Left lobe of liver (tissue), 2 donors: Measurements from ENCODE around the gene PDE1A. TPM values are rescaled to one million over a fixed set of nuclear protein-coding genes. Genes with fewer than 3 reads are reported as not detected.

ENCODE experiments used
- ATAC-seq: fragments of 200-7000 bp; cut with Tn5 transposase; one replicate; pipeline ENCODE4 v1.9.1; 2020; ENCODE audit warnings: mild to moderate bottlenecking, moderate library complexity
- DNase-seq: peaks from one replicate; pipeline ENCODE4 v3.0.0-alpha.2; 2020; ENCODE audit warnings: low spot score
- total RNA-seq: library from RNA; stranded (reverse); gene quantifications from one replicate; pipeline ENCODE4 v1.2.1, GENCODE V29; 2021
- donor health status: DM: no; HTN: no; CAD: no; lungs with moderate emphysema.
- donor health status: DM: no; HTN: yes; CAD: no.

Gene PDE1A
- total RNA-seq, 1 donor from 2014 or later = 1.1 TPM

- DNase-seq (no peak), ATAC-seq (no peak)
Observed at GRCh38 chr2:182220335-182220734, 206.5 kb downstream of the PDE1A start.

- no peak for ATAC-seq
- no peak for DNase-seq
Observed at GRCh38 chr2:182210669-182211068, 216.2 kb downstream of the PDE1A start.

- ATAC-seq (no peak), DNase-seq (no peak)
Observed at GRCh38 chr2:182208421-182208820, 218.4 kb downstream of the PDE1A start.

- DNase-seq (no peak), ATAC-seq (no peak)
Observed at GRCh38 chr2:182207049-182207746, 219.6 kb downstream of the PDE1A start.

DNA sequence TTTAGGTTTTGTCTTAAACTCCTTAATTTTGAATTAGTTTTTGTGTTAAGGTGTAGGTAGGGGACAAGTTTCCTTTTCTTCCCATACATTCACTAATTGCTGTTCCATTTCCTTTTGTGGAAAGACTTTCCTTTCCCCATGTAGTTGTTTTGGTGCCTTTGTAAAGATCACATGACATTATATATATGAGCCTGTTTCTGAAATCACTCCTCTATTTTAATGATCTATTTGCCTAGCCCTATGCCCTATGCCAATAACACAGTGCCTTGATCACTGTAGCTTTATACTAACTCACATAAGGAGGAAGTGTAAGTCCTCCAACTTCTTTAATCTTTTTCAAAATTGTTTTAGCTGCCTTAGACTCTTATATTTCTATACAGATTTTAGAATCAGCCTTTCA lies 229.3 kb downstream of the PDE1A start:
- ATAC-seq (no peak), DNase-seq (no peak)

GRCh38 chr2:182193291-182193690 lies 233.5 kb downstream of the PDE1A start:
- DNase-seq (no peak), ATAC-seq (no peak)

GRCh38 chr2:182191061-182191460 lies 235.8 kb downstream of the PDE1A start:
- no peak for ATAC-seq
- no peak for DNase-seq

- ATAC-seq = no peak
- DNase-seq = no peak
Observed at GRCh38 chr2:182187130-182187529, 239.7 kb downstream of the PDE1A start.

GRCh38 chr2:182186132-182186735 lies 240.6 kb downstream of the PDE1A start:
- ATAC-seq = peak; percentile 76

DNA sequence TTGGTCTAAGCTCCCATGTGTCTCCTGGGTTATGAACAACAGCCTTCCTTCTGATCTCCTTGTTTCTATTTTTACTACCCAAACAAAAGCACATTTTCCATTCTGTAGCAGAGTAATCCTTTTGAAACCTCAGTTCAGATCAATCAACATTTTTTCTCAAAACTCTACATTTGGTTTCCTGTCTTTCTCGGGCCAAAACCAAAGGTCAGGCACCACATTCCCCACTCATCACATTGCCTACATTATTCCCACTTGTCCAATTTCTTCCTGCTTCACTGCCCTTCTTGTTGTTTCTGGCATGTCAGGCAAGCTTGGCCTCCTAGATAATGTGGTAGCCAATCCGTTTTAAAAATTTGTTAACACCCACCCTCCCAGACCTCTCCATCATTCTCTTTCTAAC lies 244.4 kb downstream of the PDE1A start:
- ATAC-seq (no peak), DNase-seq (no peak)

More at GRCh38 chr2:182186132-182186735, 240.6 kb downstream of the PDE1A start:
- no peak for DNase-seq

DNA sequence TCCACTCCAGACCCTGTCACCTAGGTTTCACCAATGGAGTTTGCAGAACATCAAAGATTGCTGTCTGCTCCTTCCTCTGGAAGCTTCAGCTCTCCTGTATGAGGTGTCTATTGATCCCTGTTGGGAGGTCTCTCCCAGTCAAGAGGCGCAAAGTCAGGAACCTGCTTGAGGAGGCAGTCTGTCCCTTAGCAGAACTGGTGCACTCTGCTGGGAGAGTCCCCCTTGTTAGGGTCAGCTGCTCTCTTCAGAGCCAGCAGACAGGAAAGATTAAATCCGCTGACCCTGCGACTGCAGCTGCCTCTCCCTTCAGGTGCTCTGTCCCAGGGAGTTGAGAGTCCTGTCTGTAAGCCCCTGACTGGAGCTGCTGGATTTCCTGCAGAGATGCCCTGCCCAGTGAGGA lies 245.5 kb downstream of the PDE1A start:
- no peak for ATAC-seq

DNA sequence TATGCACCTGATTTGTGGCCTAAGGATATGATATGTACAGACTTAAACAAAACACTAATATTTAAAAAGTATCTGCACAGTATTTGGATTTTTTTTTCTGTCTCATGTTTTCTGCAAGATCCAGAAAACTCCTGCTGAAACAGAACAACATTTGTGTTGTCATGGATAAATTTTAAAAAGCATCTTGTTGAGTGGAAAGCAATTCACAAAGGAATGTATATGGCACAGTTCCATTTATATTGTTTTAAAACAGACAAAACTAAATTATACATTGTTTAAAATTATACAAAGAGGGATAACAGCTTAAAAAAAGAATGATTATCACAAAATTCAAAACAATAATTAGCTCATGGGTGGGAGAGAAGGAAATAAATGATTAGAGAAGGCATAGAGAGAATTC lies 247.7 kb downstream of the PDE1A start:
- no peak for ATAC-seq
- no peak for DNase-seq

More for the DNA sequence above, 245.5 kb downstream of the PDE1A start:
- DNase-seq = no peak

GRCh38 chr2:182173944-182174622 lies 252.8 kb downstream of the PDE1A start:
- ATAC-seq (no peak), DNase-seq (no peak)

- ATAC-seq (no peak), DNase-seq (no peak)
Observed at GRCh38 chr2:182170341-182170740, 256.5 kb downstream of the PDE1A start.

DNA sequence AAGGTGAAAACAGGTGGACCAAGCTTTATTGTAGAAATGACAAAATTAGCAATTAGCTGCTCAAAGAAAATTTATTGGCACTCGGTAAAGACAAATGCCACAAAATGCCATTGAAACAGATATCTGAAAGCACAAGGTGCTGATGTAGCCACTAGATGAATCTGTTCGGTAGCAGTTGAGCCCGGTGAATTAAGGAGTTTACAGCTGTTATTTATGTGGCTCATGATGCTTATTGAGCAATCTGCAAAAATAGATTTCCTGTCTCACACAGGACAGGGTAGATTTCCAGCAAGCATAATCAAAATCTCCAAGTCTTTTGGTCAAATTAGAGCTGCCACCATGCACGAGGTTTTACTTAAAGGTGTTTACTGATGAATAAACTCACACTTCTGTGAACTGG lies 259.0 kb downstream of the PDE1A start:
- no peak for DNase-seq
- no peak for ATAC-seq

DNA sequence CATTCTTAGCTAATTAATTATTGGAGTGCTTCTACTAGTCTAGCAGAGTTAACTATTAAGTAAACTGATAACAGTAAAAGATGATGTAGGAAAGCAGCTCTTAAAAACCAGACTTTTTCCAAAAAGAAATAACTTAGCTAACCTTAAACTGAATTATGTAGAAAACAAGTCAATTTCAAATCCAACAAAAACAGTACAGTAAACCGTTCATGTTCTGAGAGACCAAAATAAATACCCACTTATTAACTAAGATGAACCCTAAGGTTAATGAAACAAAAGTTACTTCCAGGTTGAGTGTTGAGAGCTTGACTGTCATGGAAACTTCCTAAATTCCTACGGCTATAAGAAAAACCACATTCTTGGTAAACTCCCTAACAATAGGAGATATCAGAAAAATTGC lies 260.0 kb downstream of the PDE1A start:
- no peak for DNase-seq
- no peak for ATAC-seq

GRCh38 chr2:182166406-182166805 lies 260.4 kb downstream of the PDE1A start:
- ATAC-seq (no peak), DNase-seq (no peak)

GRCh38 chr2:182165202-182165601 lies 261.6 kb downstream of the PDE1A start:
- DNase-seq (no peak), ATAC-seq (no peak)

DNA sequence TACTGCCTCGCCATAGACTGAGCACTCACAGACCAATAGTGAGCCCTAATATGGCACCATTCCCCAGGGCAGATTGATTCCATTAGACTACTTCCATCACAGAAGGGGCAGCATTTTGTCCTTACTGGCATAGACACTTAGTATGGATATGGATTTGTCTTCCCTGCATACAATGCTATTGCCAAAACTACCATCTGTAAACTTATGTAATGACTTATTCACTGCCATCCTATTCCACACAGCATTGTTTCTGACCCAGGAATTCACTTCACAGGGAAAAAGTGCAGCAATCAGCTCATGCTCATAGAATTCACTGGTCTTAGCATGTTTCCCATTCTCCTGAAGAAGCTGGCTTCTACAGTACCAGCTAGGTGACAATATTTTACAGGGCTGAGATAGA lies 262.1 kb downstream of the PDE1A start:
- DNase-seq (no peak), ATAC-seq (no peak)

DNA sequence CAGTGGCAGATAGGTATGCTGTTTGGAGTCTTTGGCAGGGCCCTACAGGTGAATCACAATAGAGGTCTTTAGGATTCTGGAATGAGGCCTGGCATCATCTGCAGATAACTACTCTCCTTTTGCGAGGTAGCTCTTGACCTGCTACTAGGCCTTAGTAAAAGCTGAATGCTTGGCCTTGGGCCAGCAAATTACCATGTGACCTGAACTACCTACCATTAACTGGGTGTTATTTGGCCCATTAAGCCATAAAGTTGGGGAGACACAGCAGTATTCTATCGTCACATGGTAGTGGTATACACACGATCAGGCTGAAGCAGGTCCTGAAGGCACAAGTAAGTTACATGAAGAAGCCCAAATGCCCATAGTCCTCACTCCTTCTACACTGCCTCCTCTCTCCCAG lies 263.0 kb downstream of the PDE1A start:
- ATAC-seq = no peak

DNA sequence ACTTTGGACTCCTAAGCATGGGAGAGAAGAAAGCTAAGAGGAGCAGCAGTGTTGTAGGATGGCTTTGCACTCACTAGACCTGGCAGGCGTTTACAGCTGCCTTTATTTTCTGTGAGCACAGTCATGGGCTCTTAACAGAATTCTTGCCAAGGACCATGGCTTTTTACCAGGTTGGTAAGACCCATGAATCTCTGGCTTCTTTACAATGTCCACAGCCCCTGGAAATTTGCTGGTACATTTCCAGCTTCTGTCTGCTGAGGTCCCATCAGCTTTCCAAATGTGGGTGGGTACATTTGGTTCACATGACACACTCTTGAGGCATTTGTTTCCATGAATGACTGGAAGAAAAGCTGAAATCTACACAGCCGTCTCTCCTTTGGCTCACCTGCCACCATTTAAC lies 278.5 kb downstream of the PDE1A start:
- DNase-seq (no peak), ATAC-seq (no peak)

More for the DNA sequence above, 263.0 kb downstream of the PDE1A start:
- DNase-seq = no peak

GRCh38 chr2:182144776-182145165 lies 282.1 kb downstream of the PDE1A start:
- DNase-seq (no peak), ATAC-seq (peak; percentile 53)
